ENCODE measurements around the gene PHOSPHO1. TPM values are rescaled to one million over a fixed set of nuclear protein-coding genes. Genes with fewer than 3 reads are reported as not detected.

Gene PHOSPHO1
- total RNA-seq, 4 donors from 2014 or later: 0.13 to 0.92 (median 0.39) TPM; not detected in 1

GRCh38 chr17:49260011-49260816 is 29.6 kb upstream of the PHOSPHO1 start:
- H3K4me3 ChIP-seq: peak overlapping the region; percentile 32 to 64
- peak overlapping the region in 3 of 4 donors; percentile 40 to 83 (median 75) for H3K27ac ChIP-seq
- no CpG with 5 or more reads among the region's 77 CpGs for WGBS, 2 donors (ENCODE audit: low coverage in 1 of 2)
- no peaks in the 10 kb centered on the region for H3K9me3 ChIP-seq
- peaks cover 0 to 18% (median 3%) of the 10 kb centered on the region in 3 donors for H3K4me1 ChIP-seq
- H3K36me3 ChIP-seq: no peaks in the 10 kb centered on the region
- TF ChIP-seq POLR2AphosphoS5 (IDR thresholded peaks at IDR 0.05): no peak
- TF ChIP-seq POLR2A (IDR thresholded peaks at IDR 0.05): peak in 1 of 2 donors; percentile 17
- peak; percentile 82 for ATAC-seq
- H3K27me3 ChIP-seq: peaks cover 8% of the 10 kb centered on the region

DNA sequence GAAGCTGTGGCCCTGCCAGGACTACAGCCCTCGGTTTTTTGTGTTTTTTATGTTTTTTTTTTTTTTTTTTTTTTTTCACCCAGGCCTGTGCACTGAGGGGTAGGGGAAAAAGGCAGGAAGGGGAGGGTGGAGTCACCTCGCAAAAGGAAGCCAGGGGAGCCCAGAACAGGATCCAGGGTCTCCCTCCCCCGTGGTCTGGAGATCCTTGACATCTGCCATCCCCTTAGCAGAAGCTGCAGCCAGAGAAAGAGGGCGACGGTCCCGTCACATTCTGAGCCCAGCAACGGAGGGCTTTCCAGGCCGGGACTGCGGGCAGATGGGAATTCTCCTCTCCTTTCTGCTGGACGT is 29.1 kb upstream of the PHOSPHO1 start:
- peak overlapping the region; percentile 32 to 64 for H3K4me3 ChIP-seq
- peaks cover 0 to 18% (median 3%) of the 10 kb centered on the region in 3 donors for H3K4me1 ChIP-seq
- no peak for ATAC-seq
- H3K9me3 ChIP-seq: no peaks in the 10 kb centered on the region
- TF ChIP-seq CTCF (IDR thresholded peaks at IDR 0.05): no peak
- no peak for TF ChIP-seq EP300 (IDR thresholded peaks at IDR 0.05)
- TF ChIP-seq POLR2A (IDR thresholded peaks at IDR 0.05): no peak
- TF ChIP-seq POLR2AphosphoS5 (IDR thresholded peaks at IDR 0.05): no peak
- H3K36me3 ChIP-seq: no peaks in the 10 kb centered on the region
- peaks cover 8% of the 10 kb centered on the region for H3K27me3 ChIP-seq
- peak overlapping the region in 3 of 4 donors; percentile 40 to 83 (median 75) for H3K27ac ChIP-seq
- WGBS, 2 donors (ENCODE audit: low coverage in 1 of 2): 60% methylated on average over 1 of the region's 10 CpGs; no CpG with 5 or more reads in 1 of the 2 donors

DNA sequence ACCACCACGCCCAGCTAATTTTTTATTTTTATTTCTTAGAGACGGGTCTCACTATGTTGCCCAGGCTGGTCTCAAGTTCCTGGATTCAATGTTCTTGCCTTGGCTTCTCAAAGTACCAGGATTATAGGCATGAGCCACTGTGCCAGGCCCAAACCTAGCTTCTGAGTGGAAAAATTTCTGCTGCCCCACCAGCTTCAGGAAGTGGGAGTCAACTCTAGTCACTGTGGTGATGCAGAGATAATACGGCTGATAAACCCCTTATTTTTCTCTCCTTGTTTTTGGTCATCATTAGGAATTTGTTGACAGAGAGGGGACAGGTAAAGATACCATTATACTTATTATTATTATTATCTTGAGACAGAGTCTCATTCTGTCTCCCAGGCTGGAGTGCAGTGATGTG is 27.8 kb upstream of the PHOSPHO1 start:
- WGBS, 2 donors (ENCODE audit: low coverage in 1 of 2): 86 to 94% methylated on average over 2 to 3 of the region's 3 CpGs
- no peak for ATAC-seq
- no peak for TF ChIP-seq CTCF (IDR thresholded peaks at IDR 0.05)
- TF ChIP-seq POLR2AphosphoS5 (IDR thresholded peaks at IDR 0.05): no peak
- no peak for TF ChIP-seq EP300 (IDR thresholded peaks at IDR 0.05)
- no peak for TF ChIP-seq POLR2A (IDR thresholded peaks at IDR 0.05)

GRCh38 chr17:49255125-49255524 is 24.5 kb upstream of the PHOSPHO1 start:
- Histone ChIP-seq H3K4me3 (no peak overlapping the region), H3K27ac (no peak overlapping the region), H3K27me3 (no peaks in the 10 kb centered on the region), H3K36me3 (no peaks in the 10 kb centered on the region), H3K9me3 (no peaks in the 10 kb centered on the region), H3K4me1 (peaks cover 0 to 6% (median 0%) of the 10 kb centered on the region in 3 donors)
- ATAC-seq: no peak
- TF ChIP-seq POLR2AphosphoS5 (IDR thresholded peaks at IDR 0.05) (no peak), CTCF (IDR thresholded peaks at IDR 0.05) (no peak), EP300 (IDR thresholded peaks at IDR 0.05) (no peak), POLR2A (IDR thresholded peaks at IDR 0.05) (no peak)
- 73 to 89% methylated on average over 3 to 5 of the region's 5 CpGs for WGBS, 2 donors (ENCODE audit: low coverage in 1 of 2)

More for the DNA sequence above, 27.8 kb upstream of the PHOSPHO1 start:
- no peak overlapping the region for H3K4me3 ChIP-seq
- H3K27me3 ChIP-seq: peaks cover 8% of the 10 kb centered on the region
- H3K4me1 ChIP-seq: peaks cover 0 to 18% (median 3%) of the 10 kb centered on the region in 3 donors
- H3K27ac ChIP-seq: no peak overlapping the region
- H3K9me3 ChIP-seq: no peaks in the 10 kb centered on the region
- H3K36me3 ChIP-seq: no peaks in the 10 kb centered on the region

DNA sequence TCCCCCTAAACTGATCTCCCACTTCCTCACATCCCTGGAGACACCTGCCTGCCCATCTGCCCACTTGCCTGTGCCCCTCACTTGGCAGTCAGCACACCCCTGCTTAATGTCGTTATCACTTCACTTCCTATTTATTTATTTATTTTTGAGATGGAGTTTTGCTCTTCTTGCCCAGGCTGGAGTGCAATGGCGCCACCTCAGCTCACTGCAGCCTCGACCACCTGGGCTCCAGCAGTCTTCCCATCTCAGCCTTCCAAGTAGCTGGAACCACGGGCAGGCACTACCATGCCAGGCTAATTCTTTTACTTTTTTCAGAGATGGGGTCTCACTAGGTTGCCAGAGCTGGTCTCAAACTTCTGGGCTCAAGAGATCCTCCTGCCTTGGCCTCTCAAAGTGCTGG is 23.5 kb upstream of the PHOSPHO1 start:
- no peaks in the 10 kb centered on the region for H3K36me3 ChIP-seq
- no peak for TF ChIP-seq POLR2AphosphoS5 (IDR thresholded peaks at IDR 0.05)
- no peak for TF ChIP-seq EP300 (IDR thresholded peaks at IDR 0.05)
- no peak for TF ChIP-seq POLR2A (IDR thresholded peaks at IDR 0.05)
- no peak for TF ChIP-seq CTCF (IDR thresholded peaks at IDR 0.05)
- WGBS, 2 donors (ENCODE audit: low coverage in 1 of 2): 61 to 62% methylated on average over 2 to 4 of the region's 4 CpGs
- H3K4me3 ChIP-seq: no peak overlapping the region
- no peak for ATAC-seq
- peaks cover 6% of the 10 kb centered on the region for H3K27me3 ChIP-seq
- no peaks in the 10 kb centered on the region for H3K9me3 ChIP-seq
- no peak overlapping the region for H3K27ac ChIP-seq
- peaks cover 0 to 6% (median 0%) of the 10 kb centered on the region in 3 donors for H3K4me1 ChIP-seq

Measured in gastroesophageal sphincter (tissue), 4 donors.